Cardiac muscle cell (in vitro differentiated cells and primary cell): ENCODE measurements around the gene C5. TPM values are rescaled to one million over a fixed set of nuclear protein-coding genes. Genes with fewer than 3 reads are reported as not detected.
A peak's percentile ranks its signal among the peaks of the same experiment; 100 is the strongest.
"Not testable (repeated sequence)": the region's sequence is repeated elsewhere in the genome, so short reads cannot be mapped to it uniquely, and the experiment has no call there.

Experiments used
- DNase-seq, 2 donors: peaks; one replicate each; pipeline versions ENCODE4 v3.0.0 to v3.0.0-alpha.2; 2010 to 2017; ENCODE audit warnings: low read depth in 1 of 2, low spot score in 1 of 2
- H3K27ac ChIP-seq: fragments of 200-600 bp; sonication (generic); 2 replicates; pipeline ENCODE4 v1.5.1; 2016
- H3K27me3 ChIP-seq: fragments of 200-600 bp; sonication (generic); 2 replicates; pipeline ENCODE4 v1.6.0; 2016; ENCODE audit warnings: control low read depth
- H3K36me3 ChIP-seq: fragments of 200-600 bp; sonication (generic); 2 replicates; pipeline ENCODE4 v1.5.1; 2016; ENCODE audit warnings: control low read depth
- H3K4me1 ChIP-seq: fragments of 200-600 bp; sonication (generic); 2 replicates; pipeline ENCODE4 v1.8.1; 2017; ENCODE audit warnings: low read depth, mild to moderate bottlenecking, mixed run types
- H3K4me3 ChIP-seq: fragments of 200-600 bp; sonication (generic); 2 replicates; pipeline ENCODE4 v1.5.1; 2016; ENCODE audit warnings: mild to moderate bottlenecking
- H3K9me3 ChIP-seq: fragments of 200-600 bp; sonication (generic); 2 replicates; pipeline ENCODE4 v1.5.1; 2017; ENCODE audit warnings: low read depth, mild to moderate bottlenecking, control low read depth
- CTCF ChIP-seq: IDR thresholded peaks from 2 replicates; pipeline ENCODE4 v1.5.1; 2012; ENCODE audit warnings: low read depth, mild to moderate bottlenecking, low read length
- polyA plus RNA-seq: library from polyadenylated mRNA; unstranded; fragments of >200 nt; fragmentation: Nextera tagmentation; extraction: Ambion mirVana; gene quantifications from 2 replicates; pipeline ENCODE4 v1.2.1, GENCODE V29; 2016
- total RNA-seq: library from RNA; depleted of rRNA; stranded (reverse); fragments of >200 nt; gene quantifications from 2 replicates; pipeline ENCODE4 v1.2.3, GENCODE V29; 2016

The C5 gene
- total and polyA plus RNA-seq, 2 experiments from 2014 or later: 0.55 to 1.3 TPM

DNA sequence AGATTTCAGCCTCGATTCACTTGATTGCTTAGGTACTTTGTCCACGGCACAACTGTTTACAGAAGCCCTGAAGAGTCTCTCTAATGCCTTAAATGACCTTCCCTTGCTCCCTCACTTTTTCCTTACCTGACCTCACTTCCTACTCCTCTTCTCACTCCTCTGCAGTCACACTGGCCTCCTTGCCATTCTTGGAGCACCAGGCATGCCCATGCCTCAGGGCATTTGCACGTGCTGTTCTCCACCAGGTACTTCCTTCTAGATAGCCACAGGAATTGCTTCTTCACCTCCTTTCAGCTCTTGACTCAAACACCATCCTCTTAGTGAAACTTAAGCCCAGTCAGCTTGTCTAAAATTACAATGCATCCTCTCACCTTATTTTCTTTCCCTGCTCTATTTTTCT is 71.1 kb downstream of the C5 start:
- no peak overlapping the region for H3K27ac ChIP-seq
- H3K27me3 ChIP-seq: no peaks in the 10 kb centered on the region
- no peaks in the 10 kb centered on the region for H3K36me3 ChIP-seq
- no peak for TF ChIP-seq CTCF
- no peaks in the 10 kb centered on the region for H3K4me1 ChIP-seq
- H3K9me3 ChIP-seq: no peaks in the 10 kb centered on the region
- H3K4me3 ChIP-seq: no peak overlapping the region
- no peak for DNase-seq

- no peak for DNase-seq
- TF ChIP-seq CTCF: no peak
- Histone ChIP-seq H3K27ac (no peak overlapping the region), H3K4me3 (no peak overlapping the region), H3K36me3 (no peaks in the 10 kb centered on the region), H3K9me3 (no peaks in the 10 kb centered on the region), H3K27me3 (no peaks in the 10 kb centered on the region), H3K4me1 (no peaks in the 10 kb centered on the region)
These were observed 72.8 kb downstream of the C5 start for GRCh38 chr9:120977321-120977720.

DNA sequence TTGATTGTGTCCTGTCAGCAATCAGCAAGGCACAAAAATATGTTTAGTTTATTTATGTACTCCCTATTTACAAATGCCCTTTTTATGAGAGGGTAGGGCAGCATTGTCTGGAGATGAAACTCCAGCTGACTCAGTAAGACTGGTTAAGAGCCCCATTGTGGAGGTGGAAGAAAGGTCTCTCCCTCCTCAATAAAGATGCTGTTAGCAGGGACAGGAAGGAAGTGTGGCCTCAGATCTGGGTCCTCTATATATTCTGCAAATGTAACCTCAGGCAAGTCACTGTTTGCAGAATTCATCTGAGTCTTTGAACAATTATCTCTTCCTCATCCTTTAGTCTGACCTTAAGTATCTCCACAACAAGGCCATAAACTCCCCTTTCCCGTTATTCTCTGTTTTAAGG is 75.2 kb downstream of the C5 start:
- H3K27me3 ChIP-seq: no peaks in the 10 kb centered on the region
- no peak for DNase-seq
- no peaks in the 10 kb centered on the region for H3K4me1 ChIP-seq
- H3K9me3 ChIP-seq: no peaks in the 10 kb centered on the region
- H3K27ac ChIP-seq: no peak overlapping the region
- H3K4me3 ChIP-seq: no peak overlapping the region
- no peak for TF ChIP-seq CTCF
- H3K36me3 ChIP-seq: no peaks in the 10 kb centered on the region

- no peak overlapping the region for H3K4me3 ChIP-seq
These were observed 75.9 kb downstream of the C5 start for GRCh38 chr9:120974181-120974580.

DNA sequence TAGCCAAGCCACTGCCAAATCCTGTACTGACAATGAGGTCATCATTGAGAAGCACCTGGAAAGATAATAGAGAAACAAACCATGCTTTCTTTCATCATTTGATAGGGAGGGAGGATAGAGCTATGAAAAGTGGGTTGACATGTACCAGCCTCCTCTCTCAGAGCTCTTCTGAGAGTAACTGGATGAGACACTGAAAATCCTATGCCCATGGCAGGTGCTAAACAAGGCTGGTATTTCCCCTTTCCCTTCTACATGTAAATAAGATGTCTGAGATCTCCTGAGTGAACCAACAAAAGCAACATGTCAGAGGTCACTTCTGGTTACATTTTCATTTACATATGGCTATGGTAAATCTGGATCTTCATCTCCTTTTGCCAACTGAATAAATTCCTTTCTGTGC is 78.1 kb downstream of the C5 start:
- TF ChIP-seq CTCF: no peak
- H3K9me3 ChIP-seq: no peaks in the 10 kb centered on the region
- no peaks in the 10 kb centered on the region for H3K36me3 ChIP-seq
- H3K4me1 ChIP-seq: no peaks in the 10 kb centered on the region
- no peak overlapping the region for H3K27ac ChIP-seq
- no peaks in the 10 kb centered on the region for H3K27me3 ChIP-seq
- H3K4me3 ChIP-seq: no peak overlapping the region
- no peak for DNase-seq

More at GRCh38 chr9:120974181-120974580, 75.9 kb downstream of the C5 start:
- no peak for TF ChIP-seq CTCF
- Histone ChIP-seq H3K9me3 (no peaks in the 10 kb centered on the region), H3K27me3 (no peaks in the 10 kb centered on the region), H3K4me1 (no peaks in the 10 kb centered on the region), H3K36me3 (no peaks in the 10 kb centered on the region), H3K27ac (no peak overlapping the region)
- DNase-seq: peak in 1 of 2 donors; percentile 72

GRCh38 chr9:120971471-120971870 is 78.6 kb downstream of the C5 start:
- H3K27ac ChIP-seq, H3K36me3 ChIP-seq, H3K4me3 ChIP-seq, DNase-seq, H3K9me3 ChIP-seq, H3K27me3 ChIP-seq, H3K4me1 ChIP-seq: not testable (repeated sequence)
